Activated CD8-positive, alpha-beta T cell treated with anti-CD3 and anti-CD28 coated beads for 36 hours (primary cell): ENCODE data around the gene LGALSL. TPM values are rescaled to one million over a fixed set of nuclear protein-coding genes. Genes with fewer than 3 reads are reported as not detected.
A peak's percentile ranks its signal among the peaks of the same experiment; 100 is the strongest.

ENCODE experiments used
- ATAC-seq: fragments of 200-7000 bp; cut with Tn5 transposase; one replicate; pipeline ENCODE4 v1.10.0; 2021; ENCODE audit warnings: mild to moderate bottlenecking, moderate library complexity
- CTCF ChIA-PET: fragments of 350-600 bp; sonication (Branson Sonifier 250); formaldehyde crosslinking; loops from one replicate; lab custom pipeline; 2021; ENCODE audit warnings: antibody characterized with exemption; lab: Charles Lee
- POLR2A ChIA-PET: fragments of 350-600 bp; sonication (Branson Sonifier 250); formaldehyde crosslinking; loops from one replicate; lab custom pipeline; 2021; ENCODE audit warnings: antibody characterized with exemption; lab: Charles Lee
- DNase-seq: peaks from one replicate; pipeline ENCODE4 v3.0.0-alpha.2; 2020
- H3K27ac Mint-ChIP-seq: one replicate; pipeline ENCODE4 v1.8.0; 2021; ENCODE audit warnings: mild to moderate bottlenecking, mixed read lengths
- H3K27me3 Mint-ChIP-seq: one replicate; pipeline ENCODE4 v1.8.0; 2021; ENCODE audit warnings: mixed read lengths
- H3K36me3 Mint-ChIP-seq: one replicate; pipeline ENCODE4 v1.8.0; 2021; ENCODE audit warnings: low read depth, mixed read lengths
- H3K4me1 Mint-ChIP-seq: one replicate; pipeline ENCODE4 v1.8.0; 2021; ENCODE audit warnings: low read depth, mixed read lengths
- H3K4me3 Mint-ChIP-seq: one replicate; pipeline ENCODE4 v1.8.0; 2021; ENCODE audit warnings: mild to moderate bottlenecking, moderate library complexity, mixed read lengths
- H3K9me3 Mint-ChIP-seq: one replicate; pipeline ENCODE4 v1.8.0; 2021; ENCODE audit warnings: mixed read lengths
- intact Hi-C: fragments of 100-400 bp; cut with micrococcal nuclease; formaldehyde crosslinking; loops from one replicate; pipeline ENCODE4 v1.10.0; 2022
- total RNA-seq, 2 experiments: library from RNA; stranded (reverse); gene quantifications; one replicate each; pipeline ENCODE4 v1.2.3, GENCODE V29; 2021
- TF ChIP-seq, protein P1 (sequence below): fragments of 200-600 bp; IDR thresholded peaks from one replicate; pipeline ENCODE4 v1.8.0; 2022; ENCODE audit warnings: antibody characterized with exemption, mild to moderate bottlenecking

The LGALSL gene
- total RNA-seq, 2 experiments from 2014 or later: 3.8 to 3.9 TPM

GRCh38 chr2:64410671-64411070 lies 43.3 kb upstream of the LGALSL start:
- Mint-ChIP-seq H3K27me3 (peaks cover 2% of the 10 kb centered on the region), H3K4me1 (no peaks in the 10 kb centered on the region), H3K36me3 (no peaks in the 10 kb centered on the region), H3K27ac (no peak overlapping the region), H3K9me3 (no peaks in the 10 kb centered on the region), H3K4me3 (no peak overlapping the region)
- intact Hi-C loops: no loop called here
- ChIA-PET POLR2A (no interaction called here), CTCF (interaction anchor here (0.8 to 2.5 kb wide), 4 partner anchors 9 to 557 kb away, joined by 3 to 10 read pairs (median 4); no protein-coding TSS in a partner anchor)
- TF ChIP-seq, protein P1, sequence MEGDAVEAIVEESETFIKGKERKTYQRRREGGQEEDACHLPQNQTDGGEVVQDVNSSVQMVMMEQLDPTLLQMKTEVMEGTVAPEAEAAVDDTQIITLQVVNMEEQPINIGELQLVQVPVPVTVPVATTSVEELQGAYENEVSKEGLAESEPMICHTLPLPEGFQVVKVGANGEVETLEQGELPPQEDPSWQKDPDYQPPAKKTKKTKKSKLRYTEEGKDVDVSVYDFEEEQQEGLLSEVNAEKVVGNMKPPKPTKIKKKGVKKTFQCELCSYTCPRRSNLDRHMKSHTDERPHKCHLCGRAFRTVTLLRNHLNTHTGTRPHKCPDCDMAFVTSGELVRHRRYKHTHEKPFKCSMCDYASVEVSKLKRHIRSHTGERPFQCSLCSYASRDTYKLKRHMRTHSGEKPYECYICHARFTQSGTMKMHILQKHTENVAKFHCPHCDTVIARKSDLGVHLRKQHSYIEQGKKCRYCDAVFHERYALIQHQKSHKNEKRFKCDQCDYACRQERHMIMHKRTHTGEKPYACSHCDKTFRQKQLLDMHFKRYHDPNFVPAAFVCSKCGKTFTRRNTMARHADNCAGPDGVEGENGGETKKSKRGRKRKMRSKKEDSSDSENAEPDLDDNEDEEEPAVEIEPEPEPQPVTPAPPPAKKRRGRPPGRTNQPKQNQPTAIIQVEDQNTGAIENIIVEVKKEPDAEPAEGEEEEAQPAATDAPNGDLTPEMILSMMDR: no peak
- peak; percentile 51 for ATAC-seq
- DNase-seq: peak; percentile 15

DNA sequence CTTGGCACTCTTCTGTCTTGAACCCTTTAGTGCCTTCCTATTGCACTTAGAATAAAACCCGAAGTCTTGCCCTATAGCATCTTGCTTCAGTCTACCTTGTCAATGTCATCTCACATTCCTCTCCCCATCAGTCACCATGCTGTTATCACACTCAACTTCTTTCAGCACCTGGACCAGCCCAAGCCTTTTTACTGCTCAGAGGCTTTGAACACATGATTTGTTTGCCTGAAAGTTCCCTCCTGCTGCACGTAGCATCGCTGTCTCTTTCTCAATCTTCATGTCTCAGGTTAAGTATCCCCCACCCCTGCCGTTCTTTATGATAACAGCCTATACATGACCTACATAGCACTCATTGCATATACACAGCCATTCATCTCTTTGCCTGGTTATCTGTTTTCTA lies 41.3 kb upstream of the LGALSL start:
- no peaks in the 10 kb centered on the region for H3K9me3 Mint-ChIP-seq
- H3K27me3 Mint-ChIP-seq: peaks cover 2% of the 10 kb centered on the region
- ChIA-PET POLR2A (no interaction called here), CTCF (no interaction called here)
- TF ChIP-seq, protein P1: no peak
- H3K36me3 Mint-ChIP-seq: no peaks in the 10 kb centered on the region
- no peaks in the 10 kb centered on the region for H3K4me1 Mint-ChIP-seq
- intact Hi-C loops: no loop called here
- no peak overlapping the region for H3K27ac Mint-ChIP-seq
- ATAC-seq (no peak), DNase-seq (no peak)
- no peak overlapping the region for H3K4me3 Mint-ChIP-seq

DNA sequence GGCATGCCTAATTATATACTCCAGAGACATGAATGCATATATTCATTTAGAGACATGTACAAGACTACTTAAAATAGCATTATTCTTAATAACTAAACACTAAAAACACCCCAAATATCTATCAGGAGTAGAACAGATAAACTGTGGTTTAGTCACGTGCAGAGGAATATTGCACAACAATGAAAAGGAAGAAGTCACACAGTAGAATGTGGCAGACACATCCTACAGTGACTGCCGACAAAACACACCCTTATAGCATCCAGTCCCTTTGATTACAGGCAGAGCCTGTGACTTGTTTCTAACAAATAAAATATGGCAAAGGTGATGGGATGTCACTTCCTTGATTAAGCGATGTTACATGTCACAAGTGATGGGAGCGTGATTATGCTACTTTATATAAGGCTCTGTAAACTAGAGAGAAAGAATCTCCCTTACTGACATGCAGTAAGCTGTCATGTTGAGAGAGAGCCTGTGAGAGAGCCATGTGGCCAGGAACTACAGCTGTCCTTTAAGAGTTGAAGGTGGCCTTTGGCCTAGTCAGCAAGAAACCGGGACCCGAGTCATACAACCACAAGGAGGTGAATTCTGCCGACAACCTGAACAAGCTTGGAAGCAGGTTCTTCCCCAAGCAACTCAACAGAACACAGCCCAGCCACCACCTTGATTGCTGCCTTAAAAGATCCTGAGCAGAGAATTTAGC lies 39.1 kb upstream of the LGALSL start:
- H3K9me3 Mint-ChIP-seq: no peaks in the 10 kb centered on the region
- POLR2A ChIA-PET: no interaction called here
- intact Hi-C loops: no loop called here
- TF ChIP-seq, protein P1: no peak
- no peak overlapping the region for H3K27ac Mint-ChIP-seq
- ATAC-seq (no peak), DNase-seq (no peak)
- CTCF ChIA-PET: no interaction called here
- no peaks in the 10 kb centered on the region for H3K36me3 Mint-ChIP-seq
- no peak overlapping the region for H3K4me3 Mint-ChIP-seq
- no peaks in the 10 kb centered on the region for H3K4me1 Mint-ChIP-seq
- H3K27me3 Mint-ChIP-seq: no peaks in the 10 kb centered on the region

GRCh38 chr2:64417624-64418023 lies 36.3 kb upstream of the LGALSL start:
- no peaks in the 10 kb centered on the region for H3K27me3 Mint-ChIP-seq
- CTCF ChIA-PET: interaction anchor here (0.9 kb wide), 1 partner anchor 70 kb away, joined by 3 read pairs; no protein-coding TSS in a partner anchor
- POLR2A ChIA-PET: no interaction called here
- no peak overlapping the region for H3K27ac Mint-ChIP-seq
- DNase-seq: no peak
- intact Hi-C loops: no loop called here
- no peaks in the 10 kb centered on the region for H3K4me1 Mint-ChIP-seq
- ATAC-seq: no peak
- no peak overlapping the region for H3K4me3 Mint-ChIP-seq
- no peaks in the 10 kb centered on the region for H3K9me3 Mint-ChIP-seq
- TF ChIP-seq, protein P1: no peak
- no peaks in the 10 kb centered on the region for H3K36me3 Mint-ChIP-seq

GRCh38 chr2:64419596-64420165 lies 34.3 kb upstream of the LGALSL start:
- no peak for DNase-seq
- Mint-ChIP-seq H3K4me3 (no peak overlapping the region), H3K27ac (no peak overlapping the region)

More at GRCh38 chr2:64419596-64420165, 34.3 kb upstream of the LGALSL start:
- POLR2A ChIA-PET: no interaction called here
- H3K4me1 Mint-ChIP-seq: no peaks in the 10 kb centered on the region
- ATAC-seq: no peak
- H3K9me3 Mint-ChIP-seq: no peaks in the 10 kb centered on the region
- H3K27me3 Mint-ChIP-seq: no peaks in the 10 kb centered on the region
- CTCF ChIA-PET: interaction anchor here (0.7 kb wide), 2 partner anchors 10 to 89 kb away, joined by 3 read pairs; no protein-coding TSS in a partner anchor
- TF ChIP-seq, protein P1: no peak
- intact Hi-C loops: no loop called here
- H3K36me3 Mint-ChIP-seq: no peaks in the 10 kb centered on the region
